Jurkat, Clone E6-1 (cell line): ENCODE results near the gene MYH9.
A peak's percentile ranks its signal among the peaks of the same experiment; 100 is the strongest.
"Not testable (repeated sequence)": the region's sequence is repeated elsewhere in the genome, so short reads cannot be mapped to it uniquely, and the experiment has no call there.

Source experiments
- DNase-seq: peaks from one replicate; pipeline ENCODE4 v3.0.0-alpha.2; 2011; ENCODE audit warnings: low read depth, low spot score
- H3K4me3 ChIP-seq: 2 replicates; pipeline ENCODE4 v1.5.1; 2011; ENCODE audit warnings: mild to moderate bottlenecking, low read length, control low read depth, moderate library complexity

Gene MYH9

GRCh38 chr22:36391638-36392037 lies 3.9 kb upstream of the MYH9 start:
- DNase-seq: no peak
- no peak overlapping the region for H3K4me3 ChIP-seq

DNA sequence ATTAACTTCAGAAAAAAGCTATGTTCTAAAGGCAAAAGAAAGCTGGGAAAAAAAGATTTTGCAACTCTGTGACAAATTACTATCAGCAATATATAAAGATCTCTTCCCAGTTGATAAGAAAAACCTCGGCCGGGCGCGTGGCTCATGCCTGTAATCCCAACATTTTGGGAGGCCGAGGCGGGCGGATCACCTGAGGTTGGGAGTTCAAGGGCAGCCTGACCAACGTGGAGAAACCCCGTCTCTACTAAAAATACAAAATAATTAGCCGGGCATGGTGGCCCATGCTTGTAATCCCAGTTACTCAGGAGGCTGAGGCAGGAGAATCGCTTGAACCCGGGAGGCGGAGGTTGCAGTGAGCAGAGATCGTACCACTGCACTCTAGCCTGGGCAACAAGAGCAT lies 1.4 kb upstream of the MYH9 start:
- not testable (repeated sequence) for H3K4me3 ChIP-seq, DNase-seq

GRCh38 chr22:36387709-36387958 lies 133 bp downstream of the MYH9 start:
- no peak for DNase-seq
- H3K4me3 ChIP-seq: peak overlapping the region; percentile 83

DNA sequence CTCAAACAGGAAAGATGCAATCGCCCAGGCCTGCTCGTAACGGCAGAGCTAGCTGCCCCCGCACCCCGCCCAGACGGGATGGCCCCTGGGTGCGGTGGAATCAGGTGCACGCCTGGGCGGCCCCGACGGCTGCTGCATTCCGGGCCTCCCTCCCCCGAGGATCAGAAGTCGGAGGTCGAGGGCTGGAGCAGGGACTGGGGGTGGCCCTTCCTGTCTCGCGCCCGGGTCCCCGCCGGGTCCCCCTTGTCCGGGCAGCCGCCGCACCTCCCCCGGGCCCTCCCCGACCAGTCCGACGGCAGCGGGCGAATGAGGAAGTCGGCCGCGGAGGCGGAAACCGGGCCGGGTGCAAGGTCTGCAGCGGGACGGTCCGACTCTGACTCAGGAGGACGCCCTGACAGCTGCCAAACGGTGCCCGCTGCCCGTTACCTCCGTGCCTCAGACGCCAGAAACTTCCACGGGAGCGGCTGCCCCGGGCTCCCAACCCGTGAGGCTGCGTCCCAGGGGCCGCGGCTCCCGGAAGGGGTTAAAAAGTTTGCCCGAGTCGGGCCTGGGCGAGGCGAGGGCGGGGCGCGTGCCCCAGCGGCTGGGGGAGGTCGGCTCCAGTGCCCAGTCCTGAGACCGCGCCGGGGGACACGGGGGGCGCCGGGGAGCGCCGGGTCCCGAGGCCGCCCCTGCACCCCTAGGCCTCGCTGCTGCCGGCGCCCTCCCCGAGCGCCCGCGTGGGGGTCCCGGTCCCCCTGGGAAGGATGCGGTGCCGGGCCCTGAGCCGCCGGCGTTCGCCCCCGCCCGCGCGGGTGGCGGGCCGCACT lies 663 bp downstream of the MYH9 start:
- no peak for DNase-seq
- H3K4me3 ChIP-seq: peak overlapping the region; percentile 83

- DNase-seq: no peak
- H3K4me3 ChIP-seq: peak overlapping the region; percentile 83
Observed at GRCh38 chr22:36386351-36386899, 1.3 kb downstream of the MYH9 start.

DNA sequence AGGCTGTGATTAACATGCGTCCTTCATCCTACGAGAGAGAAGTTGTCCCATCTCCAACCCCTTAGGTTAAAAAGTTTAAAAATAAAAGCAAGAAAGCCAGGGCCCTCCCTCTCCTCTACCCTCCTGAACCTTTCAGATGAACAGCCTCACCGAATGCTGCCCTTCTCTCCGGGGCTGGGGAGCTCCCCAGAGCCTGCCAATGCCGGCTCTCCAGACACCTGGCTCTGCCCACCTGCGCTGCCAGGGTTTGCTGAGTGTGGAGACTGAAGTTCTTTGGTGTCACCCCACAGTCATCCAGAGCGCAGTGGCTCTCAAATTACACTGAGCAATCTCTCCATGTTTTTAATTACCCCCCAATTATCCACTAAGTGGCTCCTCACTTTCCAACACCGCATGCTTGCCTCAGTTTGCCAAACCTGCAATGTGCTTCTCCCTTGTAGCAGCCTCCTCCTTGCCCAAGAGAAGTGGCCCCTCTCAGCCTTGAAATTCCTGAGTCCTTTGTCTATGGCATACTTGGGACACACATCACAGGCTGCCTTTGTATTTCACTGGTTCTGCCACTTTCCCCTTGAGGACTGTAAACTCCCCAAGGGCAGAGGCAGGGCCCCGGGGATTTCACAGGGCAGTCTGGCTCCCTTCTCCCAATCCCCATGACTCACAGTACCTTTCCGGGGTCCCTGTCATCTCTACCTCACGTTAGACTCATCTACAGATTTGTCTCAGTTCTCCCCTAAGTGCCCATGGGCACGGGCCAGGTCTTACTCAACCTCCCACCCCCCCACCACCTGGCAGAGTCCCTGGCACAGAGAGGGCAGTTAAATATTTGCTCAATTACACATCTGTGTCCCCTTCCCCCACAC lies 2.0 kb downstream of the MYH9 start:
- peak overlapping the region; percentile 83 for H3K4me3 ChIP-seq
- DNase-seq: no peak

DNA sequence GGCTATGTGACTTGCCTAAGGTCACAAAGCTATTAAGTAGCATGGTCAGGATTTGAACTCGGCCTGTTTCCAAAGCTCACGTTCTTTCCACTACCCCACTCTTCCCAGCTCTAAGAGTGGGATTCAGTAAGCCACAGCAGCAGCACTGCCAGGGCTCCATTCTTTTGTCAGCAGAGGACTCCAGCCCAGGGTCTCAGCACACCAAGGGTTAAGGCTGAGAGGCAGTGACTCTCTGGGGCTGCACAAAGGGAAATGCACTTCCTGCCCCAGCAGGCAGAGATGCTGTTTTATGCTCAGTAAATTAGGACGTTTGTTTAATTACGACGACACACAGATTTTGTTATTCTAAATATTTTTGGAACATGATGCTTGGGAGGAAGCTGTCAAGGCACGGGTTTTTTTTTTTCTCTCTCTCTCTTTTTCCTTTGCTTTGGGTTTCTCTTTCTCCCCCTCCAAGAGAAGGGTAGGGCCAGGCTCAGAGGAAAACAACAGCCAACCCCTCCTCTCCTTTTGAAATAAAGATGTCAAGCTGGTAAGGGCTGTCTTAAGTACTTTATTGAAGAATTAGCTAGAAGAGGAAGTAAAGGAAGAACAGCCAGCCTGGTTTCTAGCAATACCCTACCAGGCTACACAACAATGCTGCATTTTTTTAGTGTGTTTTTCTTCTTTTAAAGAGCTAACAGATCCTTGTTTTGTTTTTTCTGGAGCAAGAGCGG lies 2.8 kb downstream of the MYH9 start:
- peak overlapping the region; percentile 83 for H3K4me3 ChIP-seq
- DNase-seq: peak; percentile 69

DNA sequence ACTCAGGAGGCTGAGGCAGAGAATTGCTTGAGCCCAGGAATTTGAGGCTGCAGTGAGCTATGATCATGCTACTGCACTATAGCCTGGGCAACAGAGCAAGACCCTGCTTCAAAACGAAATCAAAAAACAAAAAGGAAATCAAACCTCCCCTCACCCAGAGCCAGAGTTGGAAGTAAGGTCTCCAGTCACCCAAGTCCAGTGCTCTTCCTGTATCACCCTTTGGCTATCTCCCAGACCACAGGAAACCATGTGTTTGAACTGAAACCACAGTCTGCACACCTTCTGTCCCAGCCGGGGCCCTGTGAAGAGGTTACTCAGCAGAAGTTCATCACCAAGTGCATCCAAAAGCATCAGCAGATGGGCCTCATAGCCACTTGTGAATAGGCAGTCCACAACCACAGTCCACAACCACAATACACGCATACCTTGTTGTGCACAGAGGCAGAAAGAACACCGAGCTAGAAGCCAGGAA lies 4.6 kb downstream of the MYH9 start:
- no peak overlapping the region for H3K4me3 ChIP-seq
- DNase-seq: peak; percentile 57

GRCh38 chr22:36381513-36382128 lies 6.1 kb downstream of the MYH9 start:
- H3K4me3 ChIP-seq: no peak overlapping the region
- no peak for DNase-seq

- H3K4me3 ChIP-seq: no peak overlapping the region
Observed at GRCh38 chr22:36379593-36380361, 8.0 kb downstream of the MYH9 start.

GRCh38 chr22:36378869-36379217 lies 8.9 kb downstream of the MYH9 start:
- H3K4me3 ChIP-seq: no peak overlapping the region
- no peak for DNase-seq

More at GRCh38 chr22:36379593-36380361, 8.0 kb downstream of the MYH9 start:
- no peak for DNase-seq

- no peak overlapping the region for H3K4me3 ChIP-seq
Observed at GRCh38 chr22:36378080-36378868, 9.5 kb downstream of the MYH9 start.

DNA sequence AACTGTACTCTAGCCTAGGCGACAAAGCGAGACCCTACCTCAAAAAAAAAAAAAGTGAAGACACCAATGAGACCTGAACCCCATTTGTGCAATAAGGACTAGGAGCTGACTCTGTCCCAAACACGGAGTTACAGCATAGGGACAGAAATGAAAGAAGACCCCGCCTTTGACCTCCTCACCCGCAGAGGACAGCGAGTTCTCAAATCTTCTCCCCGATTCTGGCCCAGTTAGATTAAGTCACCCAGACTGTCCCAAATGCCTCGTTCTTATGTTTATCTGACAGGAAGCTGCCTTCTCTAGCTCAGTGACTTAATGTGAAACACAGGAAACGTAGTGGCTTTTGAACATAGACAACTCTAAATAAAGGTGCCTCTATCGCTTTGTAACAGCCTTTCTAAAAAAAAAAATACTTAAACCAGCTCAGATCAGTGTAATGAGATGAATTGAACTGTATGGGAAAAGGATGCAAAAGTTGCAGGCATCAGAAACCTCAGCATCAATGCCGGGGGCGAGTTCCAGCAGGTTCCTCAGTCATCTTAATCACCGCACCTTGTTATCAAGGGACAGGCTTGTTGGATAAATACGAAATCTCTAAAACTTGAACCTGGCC lies 10.6 kb downstream of the MYH9 start:
- H3K4me3 ChIP-seq: peak overlapping the region; percentile 34
- DNase-seq: peak; percentile 93

More at GRCh38 chr22:36378080-36378868, 9.5 kb downstream of the MYH9 start:
- DNase-seq: no peak

- no peak for DNase-seq
Observed at GRCh38 chr22:36376265-36376664, 11.5 kb downstream of the MYH9 start.

GRCh38 chr22:36375071-36375980 lies 12.4 kb downstream of the MYH9 start:
- no peak for DNase-seq
- no peak overlapping the region for H3K4me3 ChIP-seq

More at GRCh38 chr22:36376265-36376664, 11.5 kb downstream of the MYH9 start:
- H3K4me3 ChIP-seq: no peak overlapping the region

DNA sequence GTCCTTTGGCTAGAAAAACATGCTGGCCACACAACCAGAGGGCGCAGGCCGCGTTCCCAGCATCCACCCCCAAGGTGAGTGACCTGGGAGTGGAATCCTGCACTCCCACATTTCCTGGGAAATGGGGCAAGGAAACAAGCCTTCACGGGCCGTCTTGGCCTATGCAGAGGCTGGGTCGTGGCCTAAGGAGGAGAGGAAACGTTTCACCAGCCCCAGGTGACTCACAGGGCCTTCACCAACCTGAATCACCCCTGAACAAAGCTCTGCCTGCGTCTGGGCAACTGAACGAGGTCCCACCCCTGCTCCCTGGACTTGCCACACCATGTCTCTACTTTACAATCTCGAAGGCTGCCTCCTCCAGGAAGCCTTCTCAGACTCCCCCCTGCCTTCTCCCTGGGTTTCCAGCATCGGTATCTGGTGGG lies 13.2 kb downstream of the MYH9 start:
- H3K4me3 ChIP-seq: no peak overlapping the region
- DNase-seq: no peak
